ENCODE results near the gene CLDN22. TPM values are rescaled to one million over a fixed set of nuclear protein-coding genes. Genes with fewer than 3 reads are reported as not detected.

Gene CLDN22
- total RNA-seq, 4 donors from 2014 or later, result not detected

DNA sequence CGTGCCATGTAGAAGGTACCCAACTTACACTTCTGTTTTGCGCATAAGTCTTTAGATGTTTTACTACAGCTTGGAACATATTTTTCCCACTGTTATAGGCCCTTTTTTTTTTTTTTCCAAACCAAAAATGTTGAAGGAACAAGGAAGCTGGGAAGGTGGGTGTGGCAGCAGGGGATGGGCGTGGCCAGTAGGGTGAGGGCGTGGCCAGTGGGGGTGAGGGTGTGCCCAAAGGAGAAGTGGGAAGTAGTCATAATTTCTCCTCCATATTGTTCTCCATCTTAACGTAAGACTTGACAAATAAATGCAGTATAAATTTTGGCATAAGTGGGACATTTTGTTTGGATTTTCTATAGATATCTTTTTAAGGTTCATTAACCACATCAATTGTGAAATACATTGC is 30.4 kb downstream of the CLDN22 start:
- TF ChIP-seq, protein P1, sequence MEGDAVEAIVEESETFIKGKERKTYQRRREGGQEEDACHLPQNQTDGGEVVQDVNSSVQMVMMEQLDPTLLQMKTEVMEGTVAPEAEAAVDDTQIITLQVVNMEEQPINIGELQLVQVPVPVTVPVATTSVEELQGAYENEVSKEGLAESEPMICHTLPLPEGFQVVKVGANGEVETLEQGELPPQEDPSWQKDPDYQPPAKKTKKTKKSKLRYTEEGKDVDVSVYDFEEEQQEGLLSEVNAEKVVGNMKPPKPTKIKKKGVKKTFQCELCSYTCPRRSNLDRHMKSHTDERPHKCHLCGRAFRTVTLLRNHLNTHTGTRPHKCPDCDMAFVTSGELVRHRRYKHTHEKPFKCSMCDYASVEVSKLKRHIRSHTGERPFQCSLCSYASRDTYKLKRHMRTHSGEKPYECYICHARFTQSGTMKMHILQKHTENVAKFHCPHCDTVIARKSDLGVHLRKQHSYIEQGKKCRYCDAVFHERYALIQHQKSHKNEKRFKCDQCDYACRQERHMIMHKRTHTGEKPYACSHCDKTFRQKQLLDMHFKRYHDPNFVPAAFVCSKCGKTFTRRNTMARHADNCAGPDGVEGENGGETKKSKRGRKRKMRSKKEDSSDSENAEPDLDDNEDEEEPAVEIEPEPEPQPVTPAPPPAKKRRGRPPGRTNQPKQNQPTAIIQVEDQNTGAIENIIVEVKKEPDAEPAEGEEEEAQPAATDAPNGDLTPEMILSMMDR (IDR thresholded peaks at IDR 0.05; ENCODE audit: low read depth), result no peak

DNA sequence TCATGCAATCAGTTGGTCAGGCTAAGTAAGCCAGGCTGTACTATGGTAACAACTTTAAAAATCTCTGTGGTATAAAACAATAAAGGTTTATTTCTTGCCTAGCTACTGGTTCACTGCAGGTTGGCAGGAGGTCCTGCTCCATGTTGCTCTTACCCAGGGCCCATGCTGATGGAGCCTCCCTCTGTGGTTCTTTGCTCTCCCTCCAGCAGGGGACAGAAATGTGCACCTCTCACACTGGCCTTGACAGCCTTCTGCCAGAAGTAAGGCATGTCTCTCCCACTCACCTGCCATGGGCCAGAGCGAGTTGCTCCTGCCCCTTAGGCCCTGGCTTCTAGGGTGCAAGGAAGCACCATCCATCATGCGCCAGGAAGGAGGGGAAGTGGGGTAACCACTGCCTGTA is 31.1 kb downstream of the CLDN22 start:
- TF ChIP-seq, protein P1 (IDR thresholded peaks at IDR 0.05; ENCODE audit: low read depth), result no peak

DNA sequence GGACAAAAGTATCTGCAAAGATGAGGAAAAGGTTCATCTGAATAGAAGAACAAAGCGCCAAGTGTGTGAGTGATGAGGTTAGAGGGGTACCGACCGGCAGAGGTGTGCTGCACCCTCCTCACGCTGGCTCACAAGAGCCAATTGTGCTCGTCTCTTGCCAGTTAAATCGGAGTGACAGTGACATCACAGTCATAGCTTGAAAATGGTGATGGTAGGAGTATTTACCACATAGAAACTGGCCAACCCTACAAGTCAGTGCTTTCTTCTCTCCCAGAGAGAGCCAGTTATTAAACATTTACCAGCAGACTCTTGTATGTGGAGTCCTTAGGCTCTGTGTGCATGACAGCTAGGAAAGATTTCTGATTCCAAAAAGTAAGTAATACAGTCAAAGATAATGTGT is 32.4 kb downstream of the CLDN22 start:
- TF ChIP-seq, protein P1 (IDR thresholded peaks at IDR 0.05; ENCODE audit: low read depth), result no peak

DNA sequence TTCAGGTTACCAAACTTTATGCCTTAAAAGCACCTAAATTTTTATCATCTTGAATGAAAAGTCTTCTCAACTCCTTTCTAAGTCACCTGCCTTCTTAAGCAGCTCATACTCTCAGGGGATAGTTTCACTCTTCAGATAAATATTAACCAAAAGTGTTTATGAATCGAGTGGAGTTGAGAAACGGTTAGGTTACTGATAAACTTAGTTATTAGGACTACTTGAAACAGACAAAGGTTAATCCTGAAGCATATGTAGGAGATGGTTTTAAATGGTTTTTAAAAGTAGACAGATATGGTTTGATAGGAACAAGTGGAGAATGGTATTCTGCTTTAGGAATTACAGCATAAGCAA is 32.8 kb downstream of the CLDN22 start:
- TF ChIP-seq, protein P1 (IDR thresholded peaks at IDR 0.05; ENCODE audit: low read depth), result no peak

DNA sequence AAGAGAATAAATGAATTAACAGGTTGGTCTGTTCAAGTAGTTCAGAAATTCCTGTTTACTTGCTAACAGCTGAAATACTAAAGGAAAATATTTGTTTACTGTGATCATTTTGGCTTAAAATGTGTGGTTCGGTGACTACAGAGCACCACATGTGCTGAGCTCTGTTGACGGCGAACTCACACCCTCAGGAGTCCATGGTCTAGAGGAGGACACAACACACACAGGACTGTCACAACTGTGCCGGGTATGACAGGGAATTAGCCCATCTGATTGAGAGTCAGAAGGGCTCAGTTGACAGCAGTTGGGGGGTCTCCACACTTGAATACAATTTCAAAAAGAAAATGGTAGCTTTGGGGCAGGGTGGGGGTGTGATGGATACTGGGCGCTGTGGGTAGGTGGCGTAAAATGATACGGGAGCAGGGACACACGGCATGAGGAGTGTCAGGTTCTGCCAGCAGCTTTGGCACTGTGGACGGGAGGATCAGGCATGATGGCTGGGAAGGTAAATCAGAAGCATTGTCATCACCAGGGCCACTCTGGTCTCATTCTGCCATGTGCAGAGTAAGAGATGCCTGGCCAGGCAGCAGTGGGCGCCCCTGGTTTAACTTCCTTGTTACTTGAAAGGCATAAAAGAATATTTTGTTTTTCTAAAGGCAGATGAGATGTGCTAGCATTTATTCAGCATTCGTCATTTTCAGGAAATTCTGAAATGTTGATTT is 33.3 kb downstream of the CLDN22 start:
- TF ChIP-seq, protein P1 (IDR thresholded peaks at IDR 0.05; ENCODE audit: low read depth), result no peak

DNA sequence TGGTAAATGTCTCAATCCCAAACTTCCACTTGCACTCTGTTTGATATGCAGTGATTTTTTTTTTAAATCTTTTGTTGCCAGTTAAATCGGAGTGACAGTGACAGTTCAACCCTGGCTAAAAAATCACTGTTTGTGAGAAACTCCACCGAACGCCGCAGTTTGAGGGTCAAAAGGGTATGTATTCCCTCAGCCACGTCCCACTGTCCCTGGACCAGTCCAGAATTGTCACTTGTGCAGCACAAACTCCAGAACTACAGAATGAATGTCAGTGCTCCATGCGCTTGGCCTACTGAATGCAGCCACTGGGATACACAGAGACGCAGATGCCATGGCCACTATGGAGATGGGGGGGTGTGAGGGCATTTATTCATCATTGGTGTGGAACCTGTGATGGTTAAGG is 34.2 kb downstream of the CLDN22 start:
- TF ChIP-seq, protein P1 (IDR thresholded peaks at IDR 0.05; ENCODE audit: low read depth), result no peak

DNA sequence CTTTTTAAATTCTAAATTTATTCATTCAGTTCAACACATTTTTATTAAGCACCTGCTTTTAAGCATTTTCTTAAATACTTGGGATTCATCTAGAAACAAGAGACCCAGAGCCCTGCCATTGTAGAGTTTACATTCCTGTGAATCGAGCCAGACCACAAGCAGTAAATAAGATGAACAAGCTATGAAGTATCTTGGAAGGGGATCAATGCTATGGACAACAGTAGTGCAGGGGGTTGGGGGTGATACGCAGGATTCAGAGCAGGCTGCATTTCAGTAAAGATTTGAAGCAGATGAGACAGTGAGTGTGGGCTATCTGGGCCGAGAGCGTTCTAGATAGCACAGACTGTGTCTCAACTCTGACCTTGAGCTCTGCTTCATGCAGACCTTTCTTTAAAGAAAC is 35.1 kb downstream of the CLDN22 start:
- TF ChIP-seq, protein P1 (IDR thresholded peaks at IDR 0.05; ENCODE audit: low read depth), result no peak

Data from subcutaneous adipose tissue (tissue), 4 donors.